Astrocyte (in vitro differentiated cells and primary cell): ENCODE results near the gene GTF2H2C. TPM values are rescaled to one million over a fixed set of nuclear protein-coding genes. Genes with fewer than 3 reads are reported as not detected.

ENCODE experiments used
- DNase-seq: peaks from one replicate; pipeline ENCODE4 v3.0.0-alpha.2; 2010; ENCODE audit warnings: low read depth
- FAIRE-seq: peaks from 2 replicates; lab custom pipeline; 2011; peaks lifted over from hg19 to GRCh38; lab: Jason Lieb, UNC
- H2AFZ ChIP-seq: 2 replicates; pipeline ENCODE4 v1.6.0; 2012; ENCODE audit warnings: low read depth, low read length, inconsistent platforms
- H3K27ac ChIP-seq: 2 replicates; pipeline ENCODE4 v1.5.1; 2011; ENCODE audit warnings: low read depth, low read length, inconsistent platforms
- H3K27me3 ChIP-seq: 2 replicates; pipeline ENCODE4 v1.6.0; 2011; ENCODE audit warnings: low read length, inconsistent platforms; ENCODE audit not compliant: insufficient read depth
- H3K36me3 ChIP-seq: 2 replicates; pipeline ENCODE4 v1.5.1; 2011; ENCODE audit warnings: low read length, inconsistent platforms; ENCODE audit not compliant: insufficient read depth
- H3K4me1 ChIP-seq: 2 replicates; pipeline ENCODE4 v1.5.1; 2011; ENCODE audit warnings: low read length, inconsistent platforms; ENCODE audit not compliant: insufficient read depth
- H3K4me2 ChIP-seq: 2 replicates; pipeline ENCODE4 v1.6.0; 2012; ENCODE audit warnings: low read length, inconsistent platforms
- H3K4me3 ChIP-seq: 2 replicates; pipeline ENCODE4 v1.5.1; 2011; ENCODE audit warnings: low read depth, mild to moderate bottlenecking, low read length, inconsistent platforms; ENCODE audit not compliant: insufficient read depth
- H3K79me2 ChIP-seq: 2 replicates; pipeline ENCODE4 v1.6.0; 2012; ENCODE audit warnings: mild to moderate bottlenecking, low read length, inconsistent platforms; ENCODE audit not compliant: insufficient read depth
- H3K9ac ChIP-seq: 2 replicates; pipeline ENCODE4 v1.6.0; 2012; ENCODE audit warnings: mild to moderate bottlenecking, low read length, inconsistent platforms
- H3K9me3 ChIP-seq: 2 replicates; pipeline ENCODE4 v1.5.1; 2012; ENCODE audit warnings: low read depth, mild to moderate bottlenecking, low read length, inconsistent platforms; ENCODE audit not compliant: insufficient read depth
- H4K20me1 ChIP-seq: 2 replicates; pipeline ENCODE4 v1.6.0; 2012; ENCODE audit warnings: low read length, inconsistent platforms; ENCODE audit not compliant: insufficient read depth
- H3K27ac Mint-ChIP-seq: one replicate; pipeline ENCODE4 v1.8.0; 2021; ENCODE audit warnings: mild to moderate bottlenecking, mixed read lengths; ENCODE audit not compliant: unreplicated experiment
- H3K27me3 Mint-ChIP-seq: one replicate; pipeline ENCODE4 v1.8.0; 2021; ENCODE audit warnings: low read depth, mixed read lengths; ENCODE audit not compliant: unreplicated experiment
- H3K36me3 Mint-ChIP-seq: one replicate; pipeline ENCODE4 v1.8.0; 2021; ENCODE audit warnings: low read depth, mixed read lengths; ENCODE audit not compliant: unreplicated experiment
- H3K4me1 Mint-ChIP-seq: one replicate; pipeline ENCODE4 v1.8.0; 2021; ENCODE audit warnings: low read depth, mixed read lengths; ENCODE audit not compliant: unreplicated experiment
- H3K4me3 Mint-ChIP-seq: one replicate; pipeline ENCODE4 v1.8.0; 2021; ENCODE audit warnings: mild to moderate bottlenecking, moderate library complexity, mixed read lengths; ENCODE audit not compliant: unreplicated experiment
- H3K9me3 Mint-ChIP-seq: one replicate; pipeline ENCODE4 v1.8.0; 2021; ENCODE audit warnings: mild to moderate bottlenecking, mixed read lengths; ENCODE audit not compliant: unreplicated experiment
- EZH2 ChIP-seq: IDR thresholded peaks from 2 replicates; pipeline ENCODE4 v1.6.1; 2012; ENCODE audit warnings: mild to moderate bottlenecking, low read length, inconsistent platforms; ENCODE audit not compliant: insufficient read depth
- total RNA-seq: library from RNA; stranded (reverse); gene quantifications from 2 replicates; pipeline ENCODE4 v1.2.1, GENCODE V29; 2021
- TF ChIP-seq, protein P1 (sequence below): IDR thresholded peaks from 2 replicates; pipeline ENCODE4 v1.5.1; 2011; ENCODE audit warnings: low read depth, mild to moderate bottlenecking, inconsistent platforms, low read length, moderate library complexity; ENCODE audit not compliant: insufficient read depth

GTF2H2C gene
- total RNA-seq, 1 donor from 2014 or later, result 39.3 TPM

DNA sequence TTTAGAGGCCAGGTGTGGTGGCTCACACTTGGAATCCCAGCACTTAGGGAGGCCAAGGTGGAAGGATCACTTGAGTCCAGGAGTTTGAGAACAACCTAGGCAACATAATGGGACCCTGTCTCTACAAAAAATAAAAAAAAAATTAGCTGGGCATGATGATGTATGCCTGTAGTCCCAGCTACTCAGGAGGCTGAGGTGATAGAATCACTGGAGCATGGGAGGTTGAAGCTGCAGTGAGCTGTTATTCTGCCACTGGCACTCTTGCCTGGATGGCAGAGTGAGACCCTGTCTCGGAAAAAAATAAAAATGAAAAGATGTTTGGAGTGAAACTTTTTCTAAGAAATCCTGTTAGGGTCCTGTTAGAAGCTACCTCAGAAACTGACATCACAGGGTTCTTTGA is 43.2 kb upstream of the GTF2H2C start:
- Mint-ChIP-seq H3K4me1 (peaks cover 15% of the 10 kb centered on the region), H3K27me3 (no peaks in the 10 kb centered on the region), H3K27ac (no peak overlapping the region), H3K36me3 (no peaks in the 10 kb centered on the region), H3K4me3 (no peak overlapping the region), H3K9me3 (no peaks in the 10 kb centered on the region)
- Histone ChIP-seq H3K27ac (no peak overlapping the region), H3K36me3 (no peaks in the 10 kb centered on the region), H3K4me1 (peaks cover 24% of the 10 kb centered on the region), H2AFZ (no peak overlapping the region), H3K9ac (no peak overlapping the region), H3K4me3 (no peak overlapping the region), H3K27me3 (no peaks in the 10 kb centered on the region), H3K79me2 (no peaks in the 10 kb centered on the region), H4K20me1 (no peaks in the 10 kb centered on the region), H3K4me2 (peak overlapping the region; percentile 32), H3K9me3 (no peaks in the 10 kb centered on the region)
- no peak for DNase-seq
- TF ChIP-seq EZH2, result no peak
- TF ChIP-seq, protein P1, sequence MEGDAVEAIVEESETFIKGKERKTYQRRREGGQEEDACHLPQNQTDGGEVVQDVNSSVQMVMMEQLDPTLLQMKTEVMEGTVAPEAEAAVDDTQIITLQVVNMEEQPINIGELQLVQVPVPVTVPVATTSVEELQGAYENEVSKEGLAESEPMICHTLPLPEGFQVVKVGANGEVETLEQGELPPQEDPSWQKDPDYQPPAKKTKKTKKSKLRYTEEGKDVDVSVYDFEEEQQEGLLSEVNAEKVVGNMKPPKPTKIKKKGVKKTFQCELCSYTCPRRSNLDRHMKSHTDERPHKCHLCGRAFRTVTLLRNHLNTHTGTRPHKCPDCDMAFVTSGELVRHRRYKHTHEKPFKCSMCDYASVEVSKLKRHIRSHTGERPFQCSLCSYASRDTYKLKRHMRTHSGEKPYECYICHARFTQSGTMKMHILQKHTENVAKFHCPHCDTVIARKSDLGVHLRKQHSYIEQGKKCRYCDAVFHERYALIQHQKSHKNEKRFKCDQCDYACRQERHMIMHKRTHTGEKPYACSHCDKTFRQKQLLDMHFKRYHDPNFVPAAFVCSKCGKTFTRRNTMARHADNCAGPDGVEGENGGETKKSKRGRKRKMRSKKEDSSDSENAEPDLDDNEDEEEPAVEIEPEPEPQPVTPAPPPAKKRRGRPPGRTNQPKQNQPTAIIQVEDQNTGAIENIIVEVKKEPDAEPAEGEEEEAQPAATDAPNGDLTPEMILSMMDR, result no peak
- no peak for FAIRE-seq

DNA sequence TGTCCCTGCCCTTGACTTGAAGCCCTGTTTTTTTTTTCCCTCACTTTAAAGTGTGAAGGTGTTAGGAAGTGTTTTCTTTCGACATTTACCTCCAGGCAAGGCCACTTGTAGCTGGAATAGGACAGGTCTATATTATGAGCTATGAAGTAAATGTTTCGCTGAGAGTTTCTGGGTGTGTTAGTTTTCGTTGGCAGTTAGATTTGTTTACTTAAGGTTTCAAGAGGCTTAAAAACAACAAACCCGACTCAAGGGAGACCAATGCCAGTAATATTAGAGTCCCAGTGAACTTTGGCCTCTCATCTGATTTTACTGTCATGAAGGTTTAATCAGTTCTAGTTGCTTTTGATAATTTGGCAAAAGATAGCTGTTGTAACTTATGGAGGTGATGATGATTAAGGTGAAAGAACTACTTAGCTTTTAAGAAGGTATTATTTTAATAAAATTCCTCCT is 42.2 kb upstream of the GTF2H2C start:
- DNase-seq (peak; percentile 52), FAIRE-seq (no peak)
- Histone ChIP-seq H3K9me3 (no peaks in the 10 kb centered on the region), H3K36me3 (no peaks in the 10 kb centered on the region), H3K27me3 (no peaks in the 10 kb centered on the region), H3K4me3 (no peak overlapping the region), H3K4me1 (peaks cover 18% of the 10 kb centered on the region), H3K4me2 (peak overlapping the region; percentile 54), H4K20me1 (no peaks in the 10 kb centered on the region), H3K79me2 (no peaks in the 10 kb centered on the region), H2AFZ (no peak overlapping the region), H3K27ac (no peak overlapping the region), H3K9ac (no peak overlapping the region)
- Mint-ChIP-seq H3K9me3 (no peaks in the 10 kb centered on the region), H3K4me3 (no peak overlapping the region), H3K4me1 (peaks cover 9% of the 10 kb centered on the region), H3K27me3 (no peaks in the 10 kb centered on the region), H3K27ac (no peak overlapping the region), H3K36me3 (no peaks in the 10 kb centered on the region)
- no peak for TF ChIP-seq EZH2
- TF ChIP-seq, protein P1, result no peak

DNA sequence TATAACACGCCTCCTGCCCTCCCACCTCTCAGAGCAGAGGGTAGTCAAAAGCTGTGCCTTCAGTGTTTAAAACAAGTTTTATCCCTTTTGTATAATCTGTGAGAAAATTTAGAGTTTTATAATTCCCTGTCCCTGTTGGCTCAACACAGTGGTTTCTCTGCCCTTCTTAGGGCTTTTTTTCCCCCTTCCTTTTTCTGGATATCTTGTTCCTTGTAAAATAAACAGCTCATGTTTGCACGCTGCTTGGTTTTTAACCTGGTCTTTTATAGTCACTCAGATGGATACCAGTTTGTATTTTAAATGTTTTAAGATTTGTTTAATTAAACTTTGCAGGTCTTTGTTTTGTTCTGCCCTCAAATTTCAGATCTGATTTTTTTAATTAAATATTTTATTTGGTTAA is 40.7 kb upstream of the GTF2H2C start:
- Mint-ChIP-seq H3K4me3 (no peak overlapping the region), H3K4me1 (peaks cover 5% of the 10 kb centered on the region), H3K9me3 (no peaks in the 10 kb centered on the region), H3K27me3 (no peaks in the 10 kb centered on the region), H3K27ac (no peak overlapping the region), H3K36me3 (no peaks in the 10 kb centered on the region)
- DNase-seq (no peak), FAIRE-seq (no peak)
- Histone ChIP-seq H3K4me2 (no peak overlapping the region), H3K9ac (no peak overlapping the region), H3K4me1 (peaks cover 10% of the 10 kb centered on the region), H2AFZ (no peak overlapping the region), H4K20me1 (no peaks in the 10 kb centered on the region), H3K79me2 (no peaks in the 10 kb centered on the region), H3K9me3 (no peaks in the 10 kb centered on the region), H3K36me3 (no peaks in the 10 kb centered on the region), H3K27me3 (no peaks in the 10 kb centered on the region), H3K4me3 (no peak overlapping the region), H3K27ac (no peak overlapping the region)
- TF ChIP-seq, protein P1, result no peak
- no peak for TF ChIP-seq EZH2
